ENCODE results near the gene NDUFAF7. TPM values are rescaled to one million over a fixed set of nuclear protein-coding genes. Genes with fewer than 3 reads are reported as not detected.

Gene NDUFAF7
- total and polyA plus RNA-seq, 9 of the 15 experiments (the other 6 are each of a cell fraction or from before 2014, with no cell fraction given), result 14.9 to 41.6 (median 23.9) TPM

- H3K27me3 ChIP-seq (ENCODE audit: control insufficient read depth in 2 of 2, insufficient read depth in 2 of 2, low read length in 2 of 2), result no peaks in the 10 kb centered on the region
- no peak for TF ChIP-seq ZNF318 (IDR thresholded peaks at IDR 0.05; ENCODE audit: borderline replicate concordance in 1 of 2, low read depth in 1 of 2)
- no peak overlapping the region for H3K4me3 ChIP-seq
- FAIRE-seq (no peak), ATAC-seq (no peak), DNase-seq (ENCODE audit: extremely low read depth in 1 of 4, low spot score in 3 of 4) (no peak)
- no peaks in the 10 kb centered on the region for H3K9me3 ChIP-seq (replicated peaks; ENCODE audit: control insufficient read depth, insufficient read depth, low read depth, low read length)
- H4K20me1 ChIP-seq (replicated peaks; ENCODE audit: control insufficient read depth, insufficient read depth, low read length), result no peaks in the 10 kb centered on the region
- in situ Hi-C loops (cut with MboI), result no loop called here
- POLR2A ChIA-PET, result no interaction called here
- peaks cover 41% of the 10 kb centered on the region for H3K36me3 ChIP-seq (ENCODE audit: control insufficient read depth, insufficient read depth, low read length)
- BruUV-seq (replicated peaks), result no TSS peak
- H3K9me1 ChIP-seq (ENCODE audit: control insufficient read depth, insufficient read depth, low read length), result no peaks in the 10 kb centered on the region
- CTCF ChIA-PET (ENCODE audit: low intra/inter-chr PET ratio), result no interaction called here
- no peaks in the 10 kb centered on the region for H3K4me1 ChIP-seq (replicated peaks in 1 of 2; ENCODE audit: control insufficient read depth in 2 of 2, insufficient read depth in 2 of 2, low read length in 2 of 2)
- no peak overlapping the region for H2AFZ ChIP-seq (ENCODE audit: low read depth, low read length)
- H3K4me2 ChIP-seq (ENCODE audit: insufficient read depth, low read length), result no peak overlapping the region
- H3K79me2 ChIP-seq (ENCODE audit: control insufficient read depth, insufficient read depth, low read length), result no peaks in the 10 kb centered on the region
- H3K9ac ChIP-seq (ENCODE audit: insufficient read depth in 1 of 2, low read depth in 2 of 2, low read length in 2 of 2), result no peak overlapping the region
- 89% methylated on average over 2 of the region's 2 CpGs for WGBS (ENCODE audit: insufficient coverage, low coverage, missing lambda C conversion rate)
- H3K27ac ChIP-seq (ENCODE audit: extremely low read depth, low read depth, low read length), result no peak overlapping the region
- intact Hi-C loops (cut with micrococcal nuclease), result no loop called here
These were observed 32.4 kb downstream of the NDUFAF7 start for GRCh38 chr2:37263839-37264238.

Data from K562 (cell line).